GM12874 (cell line): Measurements from ENCODE around the gene DLGAP1.

Experiments
- CTCF ChIP-seq: IDR thresholded peaks from 2 replicates; pipeline ENCODE4 v1.5.1; 2011; ENCODE audit warnings: low read depth, mild to moderate bottlenecking, control low read depth, low read length, moderate library complexity; ENCODE audit not compliant: insufficient read depth

Gene DLGAP1

GRCh38 chr18:4267641-4268040, 187.5 kb downstream of the DLGAP1 start:
- no peak for TF ChIP-seq CTCF

GRCh38 chr18:4264347-4264791, 190.7 kb downstream of the DLGAP1 start:
- no peak for TF ChIP-seq CTCF

GRCh38 chr18:4260107-4260506, 195.0 kb downstream of the DLGAP1 start:
- no peak for TF ChIP-seq CTCF

GRCh38 chr18:4256766-4257417, 198.2 kb downstream of the DLGAP1 start:
- no peak for TF ChIP-seq CTCF

GRCh38 chr18:4254840-4255239, 200.3 kb downstream of the DLGAP1 start:
- TF ChIP-seq CTCF = no peak

GRCh38 chr18:4252829-4253228, 202.3 kb downstream of the DLGAP1 start:
- TF ChIP-seq CTCF = no peak

- TF ChIP-seq CTCF = no peak
Measured at GRCh38 chr18:4251873-4252272, 203.2 kb downstream of the DLGAP1 start.

GRCh38 chr18:4251206-4251605, 203.9 kb downstream of the DLGAP1 start:
- no peak for TF ChIP-seq CTCF
